Endothelial cell of umbilical vein (primary cell): ENCODE results near the gene ARHGAP9. TPM values are rescaled to one million over a fixed set of nuclear protein-coding genes. Genes with fewer than 3 reads are reported as not detected.

Experiments
- BruUV-seq: library from RNA; stranded (reverse); fragments of 400-500 nt; replicated peaks from 2 replicates; lab custom pipeline; 2021; lab: Mats Ljungman, UMichigan
- CTCF ChIA-PET: fragments of 300-600, 350-600 bp; sonication (Branson Sonifier 250); formaldehyde crosslinking; loops from one replicate; lab custom pipeline; 2021; ENCODE audit warnings: antibody characterized with exemption, inconsistent platforms; lab: Charles Lee
- POLR2A ChIA-PET: fragments of 300-600, 350-600 bp; sonication (Branson Sonifier 250); formaldehyde crosslinking; loops from one replicate; lab custom pipeline; 2021; ENCODE audit warnings: antibody characterized with exemption, inconsistent platforms; lab: Charles Lee
- DNase-seq: peaks from one replicate; pipeline ENCODE4 v3.0.0-alpha.2; 2011; ENCODE audit warnings: low read depth, low spot score
- FAIRE-seq: peaks from 2 replicates; lab custom pipeline; 2011; peaks lifted over from hg19 to GRCh38; lab: Jason Lieb, UNC
- H2AFZ ChIP-seq: 2 replicates; pipeline ENCODE4 v1.6.0; 2012; ENCODE audit warnings: low read depth, low read length, control low read depth, inconsistent platforms
- H3K27ac ChIP-seq: 2 replicates; pipeline ENCODE4 v1.5.1; 2011; ENCODE audit warnings: low read depth, mild to moderate bottlenecking, control low read depth, low read length, moderate library complexity; ENCODE audit not compliant: insufficient read depth
- H3K27me3 ChIP-seq, 2 experiments: 2 replicates each; pipeline versions ENCODE4 v1.6.0 to v1.6.1; 2011; ENCODE audit warnings: low read length in 2 of 2, mixed read lengths in 1 of 2; ENCODE audit not compliant: control insufficient read depth in 2 of 2, insufficient read depth in 2 of 2
- H3K36me3 ChIP-seq, 2 experiments: 2 replicates in 1 of 2; 3 replicates in 1 of 2; pipeline ENCODE4 v1.5.1; 2011; ENCODE audit warnings: low read length in 2 of 2, mild to moderate bottlenecking in 1 of 2, moderate library complexity in 1 of 2; ENCODE audit not compliant: control insufficient read depth in 2 of 2, insufficient read depth in 2 of 2; ENCODE audit errors: extremely low read depth in 1 of 2
- H3K4me1 ChIP-seq: 3 replicates; pipeline ENCODE4 v1.5.1; 2011; ENCODE audit warnings: mild to moderate bottlenecking, low read length; ENCODE audit not compliant: control insufficient read depth, insufficient read depth; ENCODE audit errors: extremely low read depth
- H3K4me2 ChIP-seq: 2 replicates; pipeline ENCODE4 v1.6.1; 2011; ENCODE audit warnings: low read length, control low read depth, mixed read lengths; ENCODE audit not compliant: insufficient read depth
- H3K4me3 ChIP-seq, 3 experiments: fragments of 200-600 bp in 1 of 3; sonication (generic), shearing (Covaris generic) in 1 of 3; replicated peaks in 1 of 3; 2 replicates each; pipeline ENCODE4 v1.5.1; 2011 to 2016; ENCODE audit warnings: control low read depth in 3 of 3, low read length in 3 of 3, mild to moderate bottlenecking in 2 of 3, inconsistent platforms in 1 of 3, low read depth in 1 of 3, moderate library complexity in 1 of 3; ENCODE audit not compliant: insufficient read depth in 1 of 3
- H3K79me2 ChIP-seq: 2 replicates; pipeline ENCODE4 v1.6.0; 2012; ENCODE audit warnings: low read length, inconsistent platforms; ENCODE audit not compliant: control insufficient read depth, insufficient read depth
- H3K9ac ChIP-seq: replicated peaks from 2 replicates; pipeline ENCODE3; 2011; ENCODE audit warnings: low read length, control low read depth; ENCODE audit not compliant: insufficient read depth; ENCODE audit errors: extremely low read depth
- H3K9me1 ChIP-seq: replicated peaks from 3 replicates; pipeline ENCODE4 v1.6.0; 2011; ENCODE audit warnings: mild to moderate bottlenecking, low read length; ENCODE audit not compliant: control insufficient read depth, insufficient read depth; ENCODE audit errors: extremely low read depth
- H3K9me3 ChIP-seq: replicated peaks from 2 replicates; pipeline ENCODE4 v1.5.1; 2012; ENCODE audit warnings: low read length, inconsistent platforms; ENCODE audit not compliant: control insufficient read depth, insufficient read depth
- H4K20me1 ChIP-seq: replicated peaks from 2 replicates; pipeline ENCODE3; 2011; ENCODE audit warnings: mild to moderate bottlenecking, low read length; ENCODE audit not compliant: control insufficient read depth, insufficient read depth; ENCODE audit errors: extremely low read depth
- CTCF ChIP-seq, 2 donors: IDR thresholded peaks; 1 replicate in 1 of 2; 2 replicates in 1 of 2; pipeline ENCODE4 v1.5.1; 2011; ENCODE audit warnings: low read length in 2 of 2, mild to moderate bottlenecking in 2 of 2, moderate library complexity in 2 of 2, control low read depth in 1 of 2, inconsistent platforms in 1 of 2, low read depth in 1 of 2; ENCODE audit not compliant: insufficient read depth in 1 of 2; ENCODE audit errors: extremely low read depth in 1 of 2
- EZH2 ChIP-seq: IDR thresholded peaks from 2 replicates; pipeline ENCODE4 v1.6.1; 2012; ENCODE audit warnings: borderline replicate concordance, low read depth, mild to moderate bottlenecking, moderate library complexity, low read length, inconsistent platforms; ENCODE audit not compliant: severe bottlenecking
- FOS ChIP-seq: IDR thresholded peaks from 2 replicates; pipeline ENCODE4 v1.6.1; 2011; ENCODE audit warnings: mild to moderate bottlenecking, low read length, moderate library complexity, borderline replicate concordance; ENCODE audit not compliant: insufficient read depth
- GATA2 ChIP-seq: IDR thresholded peaks from 2 replicates; pipeline ENCODE4 v1.7.0; 2011; ENCODE audit warnings: low read depth, mild to moderate bottlenecking, moderate library complexity, mixed read lengths, low read length; ENCODE audit not compliant: insufficient read length, insufficient read depth
- JUN ChIP-seq: IDR thresholded peaks from 2 replicates; pipeline ENCODE4 v1.6.1; 2011; ENCODE audit warnings: borderline replicate concordance, low read depth; ENCODE audit not compliant: insufficient read length, insufficient read depth
- MAX ChIP-seq: IDR thresholded peaks from 2 replicates; pipeline ENCODE4 v1.6.1; 2011; ENCODE audit not compliant: insufficient read depth, insufficient read length
- MYC ChIP-seq: IDR thresholded peaks from one replicate; pipeline ENCODE4 v1.6.1; 2011; ENCODE audit warnings: mild to moderate bottlenecking, low read depth, low read length
- POLR2A ChIP-seq: IDR thresholded peaks from 2 replicates; pipeline ENCODE4 v1.6.1; 2012; ENCODE audit warnings: low read depth, mild to moderate bottlenecking, control low read depth, low read length
- POLR2AphosphoS5 ChIP-seq: IDR thresholded peaks from 2 replicates; pipeline ENCODE4 v1.6.1; 2012; ENCODE audit warnings: low read depth, mild to moderate bottlenecking, control low read depth, low read length, moderate library complexity; ENCODE audit not compliant: insufficient read depth
- dilution Hi-C: fragments of 300-500 bp; cut with MboI; formaldehyde crosslinking; loops from one replicate; pipeline ENCODE4 v1.15.0; 2019; ENCODE audit warnings: low sequenced_read_pairs; ENCODE audit not compliant: extremely low pct_ligation_motif_present
- intact Hi-C: fragments of 100-400 bp; cut with micrococcal nuclease; formaldehyde crosslinking; loops from one replicate; pipeline ENCODE4 v1.10.0; 2022
- polyA plus RNA-seq, 4 experiments: library from polyadenylated mRNA; depleted of rRNA in 3 of 4; stranded (reverse) in 3 of 4; unstranded in 1 of 4; fragments of >200 nt; gene quantifications; 2 replicates each; pipeline versions ENCODE4 v1.2.1 to v1.2.3, GENCODE V29; 2011 to 2012; ENCODE audit warnings: missing spikeins in 1 of 4
- total RNA-seq: library from RNA; stranded (reverse); gene quantifications from 2 replicates; pipeline ENCODE4 v1.2.3, GENCODE V29; 2021

Gene ARHGAP9
- total and polyA plus RNA-seq, 2 donors (not counting 3 experiments of a cell fraction or from before 2014, with no cell fraction given) = 0.25 to 0.38 TPM

GRCh38 chr12:57467915-57468314 is 11.8 kb downstream of the ARHGAP9 start:
- Histone ChIP-seq H3K9me3 (no peaks in the 10 kb centered on the region), H3K4me3 (no peak overlapping the region), H3K79me2 (no peaks in the 10 kb centered on the region), H4K20me1 (no peaks in the 10 kb centered on the region), H3K27me3 (peaks cover 22 to 25% of the 10 kb centered on the region in 2 experiments), H3K27ac (no peak overlapping the region), H3K4me1 (no peaks in the 10 kb centered on the region), H2AFZ (no peak overlapping the region), H3K36me3 (no peaks in the 10 kb centered on the region), H3K4me2 (no peak overlapping the region), H3K9me1 (no peaks in the 10 kb centered on the region), H3K9ac (no peak overlapping the region)
- FAIRE-seq (no peak), DNase-seq (no peak)
- ChIA-PET CTCF (interaction anchor here (0.9 kb wide), 1 partner anchor 9 kb away, joined by 5 read pairs; no protein-coding TSS in a partner anchor), POLR2A (no interaction called here)
- intact Hi-C loops (no loop called here), dilution Hi-C loops (no loop called here)
- BruUV-seq = no TSS peak
- no peak for TF ChIP-seq FOS
- TF ChIP-seq EZH2 = no peak
- no peak for TF ChIP-seq JUN
- no peak for TF ChIP-seq MYC
- no peak for TF ChIP-seq CTCF (IDR thresholded peaks at IDR 0.05; ENCODE audit: extremely low read depth in 1 of 2, insufficient read depth in 1 of 2, low read depth in 1 of 2, low read length in 2 of 2)
- no peak for TF ChIP-seq GATA2
- TF ChIP-seq MAX = no peak
- no peak for TF ChIP-seq POLR2AphosphoS5
- TF ChIP-seq POLR2A = no peak
